Suppressor macrophage (primary cell): Measurements from ENCODE around the gene DOCK9.
A peak's percentile ranks its signal among the peaks of the same experiment; 100 is the strongest.

Experiments used
- DNase-seq, 4 experiments: peaks; one replicate each; pipeline ENCODE4 v3.0.0-alpha.2; 2020 to 2022

Gene DOCK9

GRCh38 chr13:98847780-98848179 lies 130.1 kb downstream of the DOCK9 start:
- no peak for DNase-seq

- no peak for DNase-seq
Observed at GRCh38 chr13:98846986-98847385, 130.9 kb downstream of the DOCK9 start.

- DNase-seq = no peak
Observed at GRCh38 chr13:98846521-98846920, 131.3 kb downstream of the DOCK9 start.

- DNase-seq = no peak
Observed at GRCh38 chr13:98845742-98846141, 132.1 kb downstream of the DOCK9 start.

- DNase-seq = no peak
Observed at GRCh38 chr13:98844021-98844420, 133.8 kb downstream of the DOCK9 start.

- no peak for DNase-seq
Observed at GRCh38 chr13:98843482-98843877, 134.4 kb downstream of the DOCK9 start.

GRCh38 chr13:98842858-98843481 lies 134.9 kb downstream of the DOCK9 start:
- peak; percentile 80 to 92 (median 87) for DNase-seq

GRCh38 chr13:98842070-98842469 lies 135.8 kb downstream of the DOCK9 start:
- DNase-seq = no peak

GRCh38 chr13:98839856-98840769 lies 137.8 kb downstream of the DOCK9 start:
- peak; percentile 58 to 83 (median 71) for DNase-seq

- DNase-seq = no peak
Observed at GRCh38 chr13:98838776-98839175, 139.1 kb downstream of the DOCK9 start.

GRCh38 chr13:98837896-98838295 lies 140.0 kb downstream of the DOCK9 start:
- no peak for DNase-seq

GRCh38 chr13:98835156-98835555 lies 142.7 kb downstream of the DOCK9 start:
- DNase-seq = no peak

- DNase-seq = peak; percentile 26 to 74 (median 56)
Observed at GRCh38 chr13:98834254-98834960, 143.5 kb downstream of the DOCK9 start.

GRCh38 chr13:98831236-98831635 lies 146.6 kb downstream of the DOCK9 start:
- no peak for DNase-seq

GRCh38 chr13:98829541-98829940 lies 148.3 kb downstream of the DOCK9 start:
- no peak for DNase-seq

- no peak for DNase-seq
Observed at GRCh38 chr13:98828614-98829013, 149.2 kb downstream of the DOCK9 start.

GRCh38 chr13:98827449-98827848 lies 150.4 kb downstream of the DOCK9 start:
- no peak for DNase-seq

- DNase-seq = no peak
Observed at GRCh38 chr13:98826146-98826545, 151.7 kb downstream of the DOCK9 start.

GRCh38 chr13:98825659-98826058 lies 152.2 kb downstream of the DOCK9 start:
- DNase-seq = no peak

GRCh38 chr13:98824376-98825160 lies 153.3 kb downstream of the DOCK9 start:
- DNase-seq = no peak

GRCh38 chr13:98823442-98823841 lies 154.4 kb downstream of the DOCK9 start:
- DNase-seq = no peak

- DNase-seq = no peak
Observed at GRCh38 chr13:98822225-98822606, 155.6 kb downstream of the DOCK9 start.
